GM12873 (cell line): Measurements from ENCODE around the gene NRG4.

Experiments
- TF ChIP-seq, protein P1 (sequence below): IDR thresholded peaks from 2 replicates; pipeline ENCODE4 v1.5.1; 2012; ENCODE audit warnings: low read depth, mild to moderate bottlenecking, moderate library complexity, low read length, control low read depth; ENCODE audit not compliant: insufficient read depth; ENCODE audit errors: missing control alignments

Gene NRG4

GRCh38 chr15:75900577-75900976 is 111.6 kb downstream of the NRG4 start:
- TF ChIP-seq, protein P1, sequence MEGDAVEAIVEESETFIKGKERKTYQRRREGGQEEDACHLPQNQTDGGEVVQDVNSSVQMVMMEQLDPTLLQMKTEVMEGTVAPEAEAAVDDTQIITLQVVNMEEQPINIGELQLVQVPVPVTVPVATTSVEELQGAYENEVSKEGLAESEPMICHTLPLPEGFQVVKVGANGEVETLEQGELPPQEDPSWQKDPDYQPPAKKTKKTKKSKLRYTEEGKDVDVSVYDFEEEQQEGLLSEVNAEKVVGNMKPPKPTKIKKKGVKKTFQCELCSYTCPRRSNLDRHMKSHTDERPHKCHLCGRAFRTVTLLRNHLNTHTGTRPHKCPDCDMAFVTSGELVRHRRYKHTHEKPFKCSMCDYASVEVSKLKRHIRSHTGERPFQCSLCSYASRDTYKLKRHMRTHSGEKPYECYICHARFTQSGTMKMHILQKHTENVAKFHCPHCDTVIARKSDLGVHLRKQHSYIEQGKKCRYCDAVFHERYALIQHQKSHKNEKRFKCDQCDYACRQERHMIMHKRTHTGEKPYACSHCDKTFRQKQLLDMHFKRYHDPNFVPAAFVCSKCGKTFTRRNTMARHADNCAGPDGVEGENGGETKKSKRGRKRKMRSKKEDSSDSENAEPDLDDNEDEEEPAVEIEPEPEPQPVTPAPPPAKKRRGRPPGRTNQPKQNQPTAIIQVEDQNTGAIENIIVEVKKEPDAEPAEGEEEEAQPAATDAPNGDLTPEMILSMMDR: no peak

DNA sequence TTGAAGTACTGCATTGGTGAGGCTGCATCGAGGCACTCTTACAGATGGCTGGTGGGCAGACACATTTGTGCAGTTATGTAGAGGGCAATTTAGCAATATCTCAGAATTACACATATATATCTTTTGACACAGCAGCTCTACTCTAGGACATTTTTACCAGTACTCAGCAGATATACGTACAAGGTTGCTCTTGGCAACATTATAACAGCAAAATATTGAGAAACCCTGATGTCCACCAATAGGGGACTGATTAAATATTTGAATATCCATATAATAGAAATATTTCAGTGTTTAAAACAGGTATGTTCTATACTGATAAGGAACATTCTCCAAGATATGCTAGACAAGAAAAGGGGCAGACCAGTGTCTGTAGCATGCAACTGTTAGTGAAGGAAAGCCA is 116.5 kb downstream of the NRG4 start:
- TF ChIP-seq, protein P1: no peak

- TF ChIP-seq, protein P1: no peak
These were observed 120.3 kb downstream of the NRG4 start for GRCh38 chr15:75891895-75892294.
